ENCODE measurements around the gene ZNRF1. TPM values are rescaled to one million over a fixed set of nuclear protein-coding genes. Genes with fewer than 3 reads are reported as not detected.

The ZNRF1 gene
- total and polyA plus RNA-seq, 2 donors (not counting 1 experiment from before 2014, with no cell fraction given) = 0.27 to 0.76 TPM

DNA sequence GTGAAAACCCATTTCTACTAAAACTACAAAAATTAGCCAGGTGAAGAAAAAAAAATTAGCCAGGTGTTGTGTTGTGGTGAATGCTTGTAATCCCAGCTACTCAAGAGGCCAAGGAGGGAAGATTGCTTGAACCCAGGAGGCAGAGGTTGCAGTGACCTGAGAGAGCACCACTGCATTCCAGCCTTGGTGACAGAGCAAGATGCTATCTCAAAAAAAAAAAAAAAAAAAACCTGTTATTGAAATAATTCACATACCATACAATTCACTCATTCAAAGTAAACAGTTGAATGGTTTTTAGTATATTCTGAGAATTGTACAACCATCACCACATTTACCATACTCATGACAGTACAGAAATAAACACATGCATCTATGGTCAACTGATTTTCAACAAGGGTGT is 31.0 kb downstream of the ZNRF1 start:
- H3K27ac Mint-ChIP-seq = no peak overlapping the region
- Histone ChIP-seq H4K20me1 (ENCODE audit: control insufficient read depth, insufficient read depth, low read length, poor library complexity, severe bottlenecking) (no peaks in the 10 kb centered on the region), H2AFZ (ENCODE audit: insufficient read depth, low read depth, low read length, poor library complexity, severe bottlenecking) (no peak overlapping the region), H3K27ac (ENCODE audit: low read length in 2 of 2) (no peak overlapping the region), H3K9me3 (ENCODE audit: control extremely low read depth in 1 of 3, control insufficient read depth in 2 of 3, insufficient read depth in 1 of 3, low read length in 2 of 3) (no peaks in the 10 kb centered on the region), H3K27me3 (replicated peaks in 1 of 4; ENCODE audit: control extremely low read depth in 1 of 4, control insufficient read depth in 3 of 4, insufficient read depth in 4 of 4, low read length in 3 of 4) (no peaks in the 10 kb centered on the region), H3K36me3 (replicated peaks in 1 of 2; ENCODE audit: control extremely low read depth in 1 of 2, control insufficient read depth in 1 of 2, extremely low read depth in 1 of 2, insufficient read depth in 2 of 2, low read length in 1 of 2) (no peaks in the 10 kb centered on the region), H3K4me1 (ENCODE audit: control insufficient read depth in 2 of 2, insufficient read depth in 2 of 2, low read length in 2 of 2) (no peaks in the 10 kb centered on the region), H3K9ac (ENCODE audit: low read length) (no peak overlapping the region), H3K79me2 (ENCODE audit: control insufficient read depth, insufficient read depth, low read length) (no peaks in the 10 kb centered on the region), H3K4me2 (replicated peaks; ENCODE audit: low read depth, low read length, poor library complexity, severe bottlenecking) (no peak overlapping the region), H3K4me3 (ENCODE audit: control extremely low read depth in 1 of 5, extremely low read depth in 1 of 5, insufficient read depth in 1 of 5, low read depth in 2 of 5, low read length in 4 of 5) (no peak overlapping the region)
- no peak for ATAC-seq (ENCODE audit: low read depth)
- POLR2A ChIA-PET = no interaction called here
- no peak for TF ChIP-seq EZH2 (IDR thresholded peaks at IDR 0.05; ENCODE audit: borderline replicate concordance, insufficient read depth, low read depth, low read length, poor library complexity, severe bottlenecking)
- TF ChIP-seq, protein P1, sequence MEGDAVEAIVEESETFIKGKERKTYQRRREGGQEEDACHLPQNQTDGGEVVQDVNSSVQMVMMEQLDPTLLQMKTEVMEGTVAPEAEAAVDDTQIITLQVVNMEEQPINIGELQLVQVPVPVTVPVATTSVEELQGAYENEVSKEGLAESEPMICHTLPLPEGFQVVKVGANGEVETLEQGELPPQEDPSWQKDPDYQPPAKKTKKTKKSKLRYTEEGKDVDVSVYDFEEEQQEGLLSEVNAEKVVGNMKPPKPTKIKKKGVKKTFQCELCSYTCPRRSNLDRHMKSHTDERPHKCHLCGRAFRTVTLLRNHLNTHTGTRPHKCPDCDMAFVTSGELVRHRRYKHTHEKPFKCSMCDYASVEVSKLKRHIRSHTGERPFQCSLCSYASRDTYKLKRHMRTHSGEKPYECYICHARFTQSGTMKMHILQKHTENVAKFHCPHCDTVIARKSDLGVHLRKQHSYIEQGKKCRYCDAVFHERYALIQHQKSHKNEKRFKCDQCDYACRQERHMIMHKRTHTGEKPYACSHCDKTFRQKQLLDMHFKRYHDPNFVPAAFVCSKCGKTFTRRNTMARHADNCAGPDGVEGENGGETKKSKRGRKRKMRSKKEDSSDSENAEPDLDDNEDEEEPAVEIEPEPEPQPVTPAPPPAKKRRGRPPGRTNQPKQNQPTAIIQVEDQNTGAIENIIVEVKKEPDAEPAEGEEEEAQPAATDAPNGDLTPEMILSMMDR (IDR thresholded peaks at IDR 0.05) = no peak
- H3K9me3 Mint-ChIP-seq (ENCODE audit: insufficient read depth) = no peaks in the 10 kb centered on the region
- peaks cover 4% of the 10 kb centered on the region for H3K27me3 Mint-ChIP-seq
- no peaks in the 10 kb centered on the region for H3K4me1 Mint-ChIP-seq
- H3K4me3 Mint-ChIP-seq = no peak overlapping the region
- CTCF ChIA-PET = interaction anchor here (0.6 kb wide), 1 partner anchor 379 kb away, joined by 3 read pairs; no protein-coding TSS in a partner anchor
- DNase-seq = no peak
- intact Hi-C loops (cut with micrococcal nuclease) = no loop called here

DNA sequence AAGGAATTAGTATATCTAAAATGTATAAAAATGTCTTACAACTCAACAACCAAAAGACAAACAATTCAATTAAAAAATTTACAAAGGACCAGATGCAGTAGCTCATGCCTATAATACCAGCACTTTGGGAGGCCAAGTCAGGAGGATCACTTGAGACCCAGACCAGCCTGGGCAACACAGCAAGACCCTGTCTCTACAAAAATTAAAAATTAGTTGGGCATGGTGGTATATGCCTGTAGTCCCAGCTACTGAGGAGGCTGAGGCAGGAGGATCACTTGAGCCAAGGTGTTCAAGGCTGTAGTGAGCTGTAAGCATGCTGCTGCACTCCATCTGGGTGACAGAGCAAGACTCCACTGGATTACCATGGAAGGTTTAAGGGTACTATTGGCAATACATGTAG is 33.8 kb downstream of the ZNRF1 start:
- POLR2A ChIA-PET = interaction anchor here (0.6 kb wide), 1 partner anchor 308 kb away, joined by 4 read pairs; no protein-coding TSS in a partner anchor
- TF ChIP-seq, protein P1 (IDR thresholded peaks at IDR 0.05) = no peak
- TF ChIP-seq EZH2 (IDR thresholded peaks at IDR 0.05; ENCODE audit: borderline replicate concordance, insufficient read depth, low read depth, low read length, poor library complexity, severe bottlenecking) = no peak

More for the DNA sequence above, 33.8 kb downstream of the ZNRF1 start:
- H3K4me1 ChIP-seq (ENCODE audit: control insufficient read depth in 2 of 2, insufficient read depth in 2 of 2, low read length in 2 of 2) = no peaks in the 10 kb centered on the region
- no peak overlapping the region for H3K4me2 ChIP-seq (replicated peaks; ENCODE audit: low read depth, low read length, poor library complexity, severe bottlenecking)
- H3K27ac ChIP-seq (ENCODE audit: low read length in 2 of 2) = no peak overlapping the region
- H2AFZ ChIP-seq (ENCODE audit: insufficient read depth, low read depth, low read length, poor library complexity, severe bottlenecking) = no peak overlapping the region
- no peak for DNase-seq
- ATAC-seq (ENCODE audit: low read depth) = no peak
- H3K79me2 ChIP-seq (ENCODE audit: control insufficient read depth, insufficient read depth, low read length) = no peaks in the 10 kb centered on the region
- Mint-ChIP-seq H3K27ac (no peak overlapping the region), H3K27me3 (peaks cover 4% of the 10 kb centered on the region), H3K4me1 (no peaks in the 10 kb centered on the region), H3K9me3 (ENCODE audit: insufficient read depth) (no peaks in the 10 kb centered on the region), H3K4me3 (no peak overlapping the region)
- CTCF ChIA-PET = no interaction called here
- H3K9me3 ChIP-seq (ENCODE audit: control extremely low read depth in 1 of 3, control insufficient read depth in 2 of 3, insufficient read depth in 1 of 3, low read length in 2 of 3) = no peaks in the 10 kb centered on the region
- no peak overlapping the region for H3K4me3 ChIP-seq (ENCODE audit: control extremely low read depth in 1 of 5, extremely low read depth in 1 of 5, insufficient read depth in 1 of 5, low read depth in 2 of 5, low read length in 4 of 5)
- H4K20me1 ChIP-seq (ENCODE audit: control insufficient read depth, insufficient read depth, low read length, poor library complexity, severe bottlenecking) = no peaks in the 10 kb centered on the region
- intact Hi-C loops (cut with micrococcal nuclease) = no loop called here
- H3K36me3 ChIP-seq (replicated peaks in 1 of 2; ENCODE audit: control extremely low read depth in 1 of 2, control insufficient read depth in 1 of 2, extremely low read depth in 1 of 2, insufficient read depth in 2 of 2, low read length in 1 of 2) = no peaks in the 10 kb centered on the region
- no peak overlapping the region for H3K9ac ChIP-seq (ENCODE audit: low read length)
- no peaks in the 10 kb centered on the region for H3K27me3 ChIP-seq (replicated peaks in 1 of 4; ENCODE audit: control extremely low read depth in 1 of 4, control insufficient read depth in 3 of 4, insufficient read depth in 4 of 4, low read length in 3 of 4)

Measured in B cell (primary cell).